HT-29 (cell line): Measurements from ENCODE around the gene UCP2. TPM values are rescaled to one million over a fixed set of nuclear protein-coding genes. Genes with fewer than 3 reads are reported as not detected.

Experiments used
- DNase-seq: peaks from one replicate; pipeline ENCODE4 v3.0.0-alpha.2; 2015; ENCODE audit warnings: low spot score
- total RNA-seq: library from RNA; depleted of rRNA; stranded (reverse); fragments of >200 nt; shearing (Covaris generic); gene quantifications from 2 replicates; pipeline ENCODE4 v1.2.3, GENCODE V29; 2014

The UCP2 gene
- total RNA-seq, 1 experiment from 2014 or later = 76.8 TPM

- no peak for DNase-seq
Observed at GRCh38 chr11:73972620-73973449, 9.8 kb downstream of the UCP2 start.

- no peak for DNase-seq
Observed at GRCh38 chr11:73972187-73972586, 10.5 kb downstream of the UCP2 start.

DNA sequence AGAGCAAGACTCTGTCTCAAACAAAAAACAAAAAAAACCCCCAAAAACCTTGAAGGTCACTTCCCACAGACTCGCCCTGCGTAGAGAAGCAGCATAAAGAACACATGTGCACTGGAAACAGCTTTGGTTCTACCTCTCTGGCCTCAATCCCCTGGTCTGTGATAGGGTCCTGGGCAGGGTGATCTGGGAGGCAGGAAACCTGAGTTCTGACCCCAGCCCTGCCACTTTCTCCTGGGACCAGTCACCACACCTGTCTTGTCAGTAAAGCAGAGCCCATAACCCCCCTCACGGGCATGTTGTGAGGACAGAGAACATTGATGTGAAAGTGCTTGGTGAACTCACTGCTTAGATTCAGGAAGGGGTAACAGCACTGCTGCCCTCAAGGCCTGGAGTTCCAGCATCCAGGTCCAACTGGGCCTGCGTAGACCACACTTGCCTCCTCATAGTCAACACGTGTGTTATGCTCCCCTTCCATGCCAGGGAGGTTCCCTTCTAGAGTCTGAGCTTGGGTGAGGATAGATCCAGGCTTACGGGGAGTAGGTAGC lies 11.4 kb downstream of the UCP2 start:
- DNase-seq = no peak

DNA sequence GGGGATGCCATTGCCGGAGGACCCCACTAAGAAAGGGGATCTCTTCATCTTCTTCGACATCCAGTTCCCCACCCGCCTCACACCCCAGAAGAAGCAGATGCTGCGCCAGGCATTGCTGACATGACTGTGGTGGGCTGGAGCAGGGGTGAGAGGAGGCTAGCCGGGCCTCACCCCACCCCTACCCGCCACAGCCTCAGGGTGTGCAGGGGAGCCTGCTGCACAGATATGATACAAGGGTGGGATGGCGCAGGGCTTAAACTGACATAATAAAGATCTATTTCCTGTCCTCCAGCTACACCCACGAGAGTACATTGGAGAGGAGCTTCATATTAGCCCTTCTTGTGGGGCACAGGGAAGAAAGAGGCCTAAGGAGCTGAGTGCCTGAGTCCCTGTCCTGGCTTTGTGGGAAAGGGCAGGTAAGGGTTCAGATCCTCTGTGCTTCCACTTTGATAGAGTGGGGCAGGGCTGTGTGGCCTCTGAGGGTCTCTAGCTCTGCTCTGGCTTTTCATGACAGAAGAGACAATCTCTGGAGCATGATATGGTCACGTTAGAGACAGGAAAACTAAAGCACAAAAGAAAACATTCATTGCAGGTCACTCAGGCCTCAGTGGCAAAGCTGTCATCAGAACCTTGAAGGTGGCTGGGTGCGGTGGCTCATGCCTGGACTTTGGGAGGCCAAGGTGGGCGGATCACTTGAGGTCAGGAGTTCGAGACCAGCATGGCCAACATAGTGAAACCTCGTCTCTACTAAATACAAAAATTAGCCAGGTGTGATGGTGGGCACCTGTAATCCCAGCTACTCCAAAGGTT lies 12.4 kb downstream of the UCP2 start:
- peak; percentile 45 for DNase-seq

DNA sequence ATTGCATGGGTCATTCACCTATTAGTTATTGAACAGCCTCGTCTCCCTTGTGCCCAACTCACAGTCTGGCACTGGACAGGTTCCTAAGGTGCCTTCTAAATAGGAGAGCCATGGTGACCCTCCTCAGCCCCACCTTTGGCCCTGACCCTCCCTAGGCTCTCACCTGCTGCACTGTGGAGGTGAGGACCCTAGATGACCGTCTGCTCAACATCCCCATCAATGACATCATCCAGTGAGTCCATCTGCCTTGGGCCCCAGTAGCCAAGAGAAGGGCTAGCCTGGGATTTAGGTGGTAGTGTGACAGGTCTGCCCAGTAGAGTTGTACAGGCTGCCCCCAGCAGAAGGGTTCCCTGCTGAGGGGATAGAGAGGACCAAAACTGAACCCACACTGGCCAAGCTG lies 13.6 kb downstream of the UCP2 start:
- DNase-seq = no peak

DNA sequence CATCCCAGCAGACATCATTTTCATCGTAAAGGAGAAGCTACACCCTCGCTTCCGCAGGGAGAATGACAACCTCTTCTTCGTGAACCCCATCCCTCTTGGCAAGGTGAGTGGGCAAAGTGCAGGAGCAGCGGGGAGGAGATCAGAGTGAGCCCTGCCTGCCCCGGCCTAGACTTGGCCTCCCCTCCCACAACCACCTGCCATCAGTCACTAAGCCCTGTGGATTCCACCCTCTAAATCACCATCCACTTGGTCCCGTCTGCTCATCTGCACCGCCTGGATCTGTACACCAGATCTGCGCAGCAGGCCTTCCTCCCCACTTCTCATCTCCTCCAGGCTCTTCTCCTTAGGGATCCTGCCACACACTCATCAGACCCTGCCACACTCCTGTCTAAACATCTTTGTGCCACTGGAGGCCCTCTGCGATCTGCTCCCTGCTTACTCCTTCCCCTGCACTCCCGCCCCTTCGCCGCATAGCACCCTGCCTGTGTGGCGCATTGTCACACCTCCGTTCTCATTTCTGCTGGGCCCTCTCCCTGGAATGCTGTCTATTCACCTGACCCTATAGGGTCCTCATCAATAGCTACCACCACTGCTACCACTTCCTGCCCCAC lies 14.2 kb downstream of the UCP2 start:
- no peak for DNase-seq

DNA sequence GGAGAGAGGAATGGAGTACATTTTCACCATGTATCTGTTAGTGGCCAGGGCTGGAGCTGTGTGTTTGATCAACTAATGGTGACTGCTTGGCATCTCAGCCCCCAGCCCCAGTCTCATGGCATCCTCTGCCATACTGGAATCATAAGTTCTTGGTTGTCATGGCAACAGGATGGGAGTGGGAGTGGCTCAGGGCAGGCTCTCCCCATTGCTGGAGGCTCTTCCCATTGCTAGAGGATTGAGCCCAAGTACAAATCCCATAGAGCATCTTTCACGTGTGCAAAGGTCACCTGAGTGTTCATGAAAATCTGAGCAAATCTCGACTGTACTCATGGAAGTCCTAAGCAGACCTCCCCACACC lies 16.9 kb downstream of the UCP2 start:
- no peak for DNase-seq

DNA sequence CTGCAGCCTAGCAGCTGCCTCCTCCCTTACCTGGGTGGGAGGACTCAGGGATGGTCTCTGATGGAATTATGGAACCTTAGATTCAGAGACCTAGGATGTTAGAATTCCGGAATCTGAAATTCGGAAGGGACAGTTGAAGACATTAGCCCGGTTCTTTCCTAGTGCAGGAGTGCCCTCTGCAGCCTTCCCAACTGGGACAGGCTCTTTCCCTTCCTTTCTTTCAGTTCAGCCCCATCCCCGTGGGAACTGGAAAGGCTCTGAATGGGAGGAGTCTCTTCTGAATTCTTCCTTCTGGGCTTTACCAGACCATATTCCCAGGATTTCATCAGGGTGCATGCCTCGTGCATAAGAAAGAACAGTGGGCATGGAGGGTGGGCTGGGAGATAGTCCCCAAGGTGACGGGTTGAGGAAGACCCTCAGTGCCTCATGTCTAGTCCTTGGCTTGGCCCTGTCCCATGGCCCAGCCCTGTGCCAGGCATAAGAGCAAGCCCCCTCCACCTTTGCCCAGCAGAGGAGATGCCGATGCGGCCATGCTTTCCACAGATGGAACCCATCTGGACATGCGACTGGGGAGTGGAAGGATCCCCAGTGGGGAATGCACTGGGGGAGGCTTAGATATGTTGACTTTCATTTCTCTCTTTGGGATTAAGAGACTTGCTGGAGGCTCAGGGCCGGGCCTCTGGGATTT lies 17.4 kb downstream of the UCP2 start:
- DNase-seq = no peak

- no peak for DNase-seq
Observed at GRCh38 chr11:73963861-73964260, 18.8 kb downstream of the UCP2 start.

DNA sequence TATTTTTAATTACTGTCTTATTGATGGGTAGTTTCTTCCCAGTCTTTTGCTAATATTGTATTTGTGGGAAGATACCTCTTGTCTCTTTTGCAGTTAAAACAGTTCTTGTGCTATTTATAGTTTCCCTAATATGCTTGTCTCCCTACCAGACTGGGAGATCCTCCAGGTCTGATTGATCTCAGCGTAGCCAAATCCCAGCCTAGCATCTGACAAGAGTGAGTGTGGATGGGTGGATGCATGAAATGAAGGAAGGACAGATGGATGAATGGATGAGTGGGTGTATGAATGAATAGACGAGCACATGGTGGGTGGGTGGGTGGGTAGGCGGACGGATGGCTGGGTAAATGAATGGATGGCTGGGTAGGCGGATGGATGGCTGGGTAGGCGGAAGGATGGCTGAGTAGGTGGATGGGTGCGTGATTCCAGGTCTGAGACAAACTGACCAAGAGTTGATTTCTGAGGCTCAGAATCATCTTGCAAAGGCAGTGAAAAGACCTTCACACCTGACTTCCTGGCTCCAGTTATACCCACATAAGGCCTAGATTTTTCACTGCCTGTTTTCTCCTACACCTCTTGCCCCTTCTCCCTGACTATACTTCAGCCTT lies 20.4 kb downstream of the UCP2 start:
- no peak for DNase-seq

GRCh38 chr11:73961321-73961720 lies 21.3 kb downstream of the UCP2 start:
- no peak for DNase-seq

GRCh38 chr11:73958521-73959141 lies 24.0 kb downstream of the UCP2 start:
- DNase-seq = no peak

- DNase-seq = no peak
Observed at GRCh38 chr11:73957654-73958361, 24.8 kb downstream of the UCP2 start.

DNA sequence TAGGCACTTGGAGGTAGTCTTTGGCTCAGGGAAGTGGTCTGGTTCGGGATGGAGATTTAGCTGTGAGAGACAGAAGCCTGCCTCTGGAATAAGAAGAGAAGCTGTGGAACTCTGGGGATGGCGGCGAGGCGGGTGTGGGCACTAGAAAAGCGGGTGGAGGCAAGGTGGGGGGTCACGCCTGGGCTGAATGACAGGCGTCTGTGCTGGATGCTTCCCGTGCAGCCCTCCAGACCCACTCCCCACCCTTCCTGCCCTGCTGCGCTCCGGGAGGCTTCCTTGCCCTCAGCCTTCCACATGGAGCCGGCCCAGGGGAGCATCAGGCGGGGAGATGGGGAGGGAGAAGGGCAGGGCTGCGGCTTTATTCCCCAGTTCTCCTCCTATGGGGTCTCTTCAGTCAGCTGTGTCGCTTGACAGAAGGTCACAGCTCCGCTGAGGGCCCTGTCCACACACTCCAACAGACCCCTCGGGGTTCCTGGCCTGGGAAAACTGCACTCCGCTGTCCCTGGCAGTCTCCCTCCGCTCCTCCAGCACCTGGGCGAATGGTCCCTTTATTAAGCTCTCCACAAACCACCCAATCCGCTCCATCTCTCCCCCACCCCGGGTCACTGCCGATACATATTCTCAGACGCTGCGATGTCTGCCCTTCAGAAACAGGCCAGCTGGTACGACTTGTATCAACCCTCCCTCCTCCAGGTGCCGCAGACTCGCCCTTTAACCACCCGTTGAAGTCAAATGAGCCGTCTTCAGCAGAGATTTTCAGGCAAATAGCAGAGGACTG lies 25.6 kb downstream of the UCP2 start:
- DNase-seq = no peak

DNA sequence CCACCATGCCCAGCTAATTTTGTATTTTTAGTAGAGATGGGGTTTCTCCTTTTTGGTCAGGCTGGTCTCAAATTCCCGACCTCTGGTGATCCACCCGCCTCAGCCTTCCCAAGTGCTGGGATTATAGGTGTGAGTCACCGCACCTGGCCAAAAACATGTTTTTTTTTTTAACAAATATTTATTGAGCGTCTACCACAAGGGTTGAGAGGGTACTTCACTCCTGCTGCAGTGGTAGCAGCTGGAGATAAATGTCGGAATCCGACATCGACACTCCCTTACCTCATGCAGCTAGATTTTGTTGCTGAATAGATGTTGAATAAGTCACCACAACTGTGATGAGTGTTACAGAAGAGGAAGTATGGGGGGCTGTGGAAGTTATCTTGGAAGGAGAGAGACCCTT lies 30.8 kb downstream of the UCP2 start:
- DNase-seq = no peak

- DNase-seq = peak; percentile 82
Observed at GRCh38 chr11:73950869-73951710, 31.6 kb downstream of the UCP2 start, which contains the start of gene DNAJB13. TSS of gene DNAJB13 (plus strand) at chr11:73951026. CDS start at chr11:73951070, 44 bp downstream.

DNA sequence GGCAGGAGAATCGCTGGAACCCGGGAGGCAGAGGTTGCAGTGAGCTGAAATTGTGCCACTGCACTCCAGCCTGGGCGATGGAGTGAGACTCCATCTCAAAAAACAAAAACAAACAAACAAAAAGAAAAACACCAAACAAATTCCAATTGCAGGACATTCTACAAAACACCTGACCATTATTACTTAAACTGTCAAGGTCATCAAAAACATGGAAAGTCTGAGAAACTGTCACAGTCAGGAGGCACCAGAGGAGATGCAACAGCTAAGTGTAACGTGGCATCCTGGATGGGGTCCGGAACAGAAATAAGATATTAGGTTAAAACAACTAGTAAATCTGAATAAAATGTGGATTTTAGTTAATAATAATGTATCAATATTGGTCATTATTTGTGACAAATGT lies 32.7 kb downstream of the UCP2 start:
- no peak for DNase-seq

- no peak for DNase-seq
Observed at GRCh38 chr11:73949246-73949645, 33.4 kb downstream of the UCP2 start.
